CD14-positive monocyte (primary cell): Measurements from ENCODE around the gene ACSM3. TPM values are rescaled to one million over a fixed set of nuclear protein-coding genes. Genes with fewer than 3 reads are reported as not detected.

ENCODE experiments used
- DNase-seq, 3 donors: peaks; one replicate each; pipeline ENCODE4 v3.0.0-alpha.2; 2011 to 2022
- H2AFZ ChIP-seq: 2 replicates; pipeline ENCODE4 v1.6.0; 2012; ENCODE audit warnings: mild to moderate bottlenecking, low read depth, low read length, inconsistent platforms; ENCODE audit not compliant: insufficient read depth, poor library complexity, severe bottlenecking
- H3K27ac ChIP-seq, 2 donors: 1 replicate in 1 of 2; 2 replicates in 1 of 2; pipeline ENCODE4 v1.5.1; 2012 to 2013; ENCODE audit warnings: low read length in 2 of 2, control low read depth in 1 of 2, inconsistent platforms in 1 of 2, low read depth in 1 of 2, mild to moderate bottlenecking in 1 of 2
- H3K27me3 ChIP-seq, 2 donors: one replicate each; pipeline versions ENCODE4 v1.6.0 to v1.6.1; 2011 to 2013; ENCODE audit warnings: low read length in 2 of 2; ENCODE audit not compliant: control insufficient read depth in 2 of 2, insufficient read depth in 2 of 2
- H3K36me3 ChIP-seq, 2 donors: replicated peaks in 1 of 2; 1 replicate in 1 of 2; 2 replicates in 1 of 2; pipeline versions ENCODE4 v1.5.1 to v1.6.1; 2012 to 2013; ENCODE audit warnings: low read length in 2 of 2, control low read depth in 1 of 2, inconsistent platforms in 1 of 2, mild to moderate bottlenecking in 1 of 2; ENCODE audit not compliant: insufficient read depth in 2 of 2, control insufficient read depth in 1 of 2
- H3K4me1 ChIP-seq, 2 donors: 1 replicate in 1 of 2; 2 replicates in 1 of 2; pipeline versions ENCODE4 v1.5.1 to v1.6.1; 2012 to 2013; ENCODE audit warnings: low read length in 2 of 2, control low read depth in 1 of 2, inconsistent platforms in 1 of 2, mild to moderate bottlenecking in 1 of 2, moderate library complexity in 1 of 2; ENCODE audit not compliant: insufficient read depth in 2 of 2, control insufficient read depth in 1 of 2
- H3K4me2 ChIP-seq: replicated peaks from 2 replicates; pipeline ENCODE3; 2012; ENCODE audit warnings: low read length, moderate library complexity, mild to moderate bottlenecking; ENCODE audit not compliant: poor library complexity, severe bottlenecking; ENCODE audit errors: extremely low read depth
- H3K4me3 ChIP-seq, 3 experiments: fragments of 200-600 bp in 1 of 3; sonication (generic) in 1 of 3; replicated peaks in 1 of 3; 1 replicate in 2 of 3; 2 replicates in 1 of 3; pipeline ENCODE4 v1.5.1; 2011 to 2013; ENCODE audit warnings: low read length in 3 of 3, mild to moderate bottlenecking in 3 of 3, control low read depth in 2 of 3, low read depth in 2 of 3, inconsistent platforms in 1 of 3, moderate library complexity in 1 of 3
- H3K79me2 ChIP-seq: 2 replicates; pipeline ENCODE4 v1.6.0; 2012; ENCODE audit warnings: mild to moderate bottlenecking, control low read depth, inconsistent platforms, low read length, moderate library complexity; ENCODE audit not compliant: insufficient read depth
- H3K9ac ChIP-seq: 2 replicates; pipeline ENCODE4 v1.6.0; 2017; ENCODE audit warnings: low read length, mild to moderate bottlenecking; ENCODE audit not compliant: insufficient read depth, poor library complexity, severe bottlenecking
- H3K9me3 ChIP-seq, 2 donors: replicated peaks in 1 of 2; 1 replicate in 1 of 2; 2 replicates in 1 of 2; pipeline versions ENCODE4 v1.5.1 to v1.6.1; 2012 to 2013; ENCODE audit warnings: low read length in 2 of 2, control low read depth in 1 of 2; ENCODE audit not compliant: control insufficient read depth in 1 of 2, insufficient read depth in 1 of 2
- H4K20me1 ChIP-seq: 2 replicates; pipeline ENCODE4 v1.6.0; 2012; ENCODE audit warnings: mild to moderate bottlenecking, low read length, control low read depth, moderate library complexity; ENCODE audit not compliant: insufficient read depth
- H3K27ac Mint-ChIP-seq, 7 donors: one replicate each; pipeline ENCODE4 v1.8.0; 2020; ENCODE audit warnings: mild to moderate bottlenecking in 7 of 7, mixed read lengths in 7 of 7, moderate library complexity in 6 of 7, inconsistent platforms in 2 of 7
- H3K27me3 Mint-ChIP-seq, 3 donors: one replicate each; pipeline ENCODE4 v1.8.0; 2021 to 2022; ENCODE audit warnings: low read depth in 3 of 3, mild to moderate bottlenecking in 3 of 3, mixed read lengths in 3 of 3, moderate library complexity in 3 of 3, inconsistent platforms in 1 of 3
- H3K36me3 Mint-ChIP-seq, 2 donors: one replicate each; pipeline ENCODE4 v1.8.0; 2020; ENCODE audit warnings: mixed read lengths in 2 of 2, inconsistent platforms in 1 of 2, mild to moderate bottlenecking in 1 of 2
- H3K4me1 Mint-ChIP-seq: one replicate; pipeline ENCODE4 v1.8.0; 2020; ENCODE audit warnings: mild to moderate bottlenecking, mixed read lengths
- H3K4me3 Mint-ChIP-seq, 2 donors: one replicate each; pipeline ENCODE4 v1.8.0; 2020; ENCODE audit warnings: mild to moderate bottlenecking in 2 of 2, mixed read lengths in 2 of 2, moderate library complexity in 1 of 2
- H3K9me3 Mint-ChIP-seq, 7 donors: one replicate each; pipeline ENCODE4 v1.8.0; 2020 to 2022; ENCODE audit warnings: mixed read lengths in 7 of 7, mild to moderate bottlenecking in 6 of 7, moderate library complexity in 6 of 7, inconsistent platforms in 2 of 7
- WGBS: methylation state at CpG from one replicate; pipeline ENCODE4 v1.1.5; 2013; ENCODE audit warnings: missing lambda C conversion rate; ENCODE audit not compliant: insufficient coverage; 5-methylcytosine and 5-hydroxymethylcytosine counted together
- intact Hi-C, 2 donors: fragments of 100-400 bp; cut with micrococcal nuclease; formaldehyde crosslinking; loops; one replicate each; pipeline versions ENCODE4 v1.15.0 to v1.15.1; 2023
- polyA plus RNA-seq, 3 donors: library from polyadenylated mRNA; depleted of rRNA in 1 of 3; unstranded in 2 of 3; stranded (reverse) in 1 of 3; fragments of 300-500 nt in 2 of 3; fragments of >200 nt in 1 of 3; fragmentation: Illumina TruSeq in 2 of 3; gene quantifications; 1 replicate in 2 of 3; 2 replicates in 1 of 3; pipeline ENCODE4 v1.2.3, GENCODE V29; 2012 to 2021
- TF ChIP-seq, protein P1 (sequence below): fragments of 200-600 bp; IDR thresholded peaks from one replicate; pipeline ENCODE4 v1.8.0; 2022; ENCODE audit warnings: antibody characterized with exemption, mild to moderate bottlenecking

Gene ACSM3
- polyA plus RNA-seq, 3 donors = 1.6 to 5.1 (median 1.9) TPM

GRCh38 chr16:20734056-20734455 lies 29.8 kb upstream of the ACSM3 start:
- H3K36me3 Mint-ChIP-seq = peaks cover 65 to 68% of the 10 kb centered on the region in 2 donors
- peaks cover 7% of the 10 kb centered on the region for H3K4me1 Mint-ChIP-seq
- H3K27me3 Mint-ChIP-seq = no peaks in the 10 kb centered on the region
- Histone ChIP-seq H4K20me1 (peaks cover 36% of the 10 kb centered on the region), H3K4me1 (peaks cover 0 to 3% of the 10 kb centered on the region in 2 donors), H3K79me2 (peaks cover 23% of the 10 kb centered on the region), H3K4me2 (no peak overlapping the region), H3K9me3 (no peaks in the 10 kb centered on the region), H3K27ac (no peak overlapping the region), H3K36me3 (peaks cover 48 to 87% of the 10 kb centered on the region in 2 donors), H3K4me3 (no peak overlapping the region), H3K9ac (no peak overlapping the region), H2AFZ (no peak overlapping the region), H3K27me3 (no peaks in the 10 kb centered on the region)
- intact Hi-C loops = no loop called here
- TF ChIP-seq, protein P1, sequence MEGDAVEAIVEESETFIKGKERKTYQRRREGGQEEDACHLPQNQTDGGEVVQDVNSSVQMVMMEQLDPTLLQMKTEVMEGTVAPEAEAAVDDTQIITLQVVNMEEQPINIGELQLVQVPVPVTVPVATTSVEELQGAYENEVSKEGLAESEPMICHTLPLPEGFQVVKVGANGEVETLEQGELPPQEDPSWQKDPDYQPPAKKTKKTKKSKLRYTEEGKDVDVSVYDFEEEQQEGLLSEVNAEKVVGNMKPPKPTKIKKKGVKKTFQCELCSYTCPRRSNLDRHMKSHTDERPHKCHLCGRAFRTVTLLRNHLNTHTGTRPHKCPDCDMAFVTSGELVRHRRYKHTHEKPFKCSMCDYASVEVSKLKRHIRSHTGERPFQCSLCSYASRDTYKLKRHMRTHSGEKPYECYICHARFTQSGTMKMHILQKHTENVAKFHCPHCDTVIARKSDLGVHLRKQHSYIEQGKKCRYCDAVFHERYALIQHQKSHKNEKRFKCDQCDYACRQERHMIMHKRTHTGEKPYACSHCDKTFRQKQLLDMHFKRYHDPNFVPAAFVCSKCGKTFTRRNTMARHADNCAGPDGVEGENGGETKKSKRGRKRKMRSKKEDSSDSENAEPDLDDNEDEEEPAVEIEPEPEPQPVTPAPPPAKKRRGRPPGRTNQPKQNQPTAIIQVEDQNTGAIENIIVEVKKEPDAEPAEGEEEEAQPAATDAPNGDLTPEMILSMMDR = no peak
- no peak for DNase-seq
- no peak overlapping the region for H3K27ac Mint-ChIP-seq
- H3K4me3 Mint-ChIP-seq = no peak overlapping the region
- H3K9me3 Mint-ChIP-seq = no peaks in the 10 kb centered on the region
- WGBS = no CpG with 5 or more reads among the region's 3 CpGs

- peaks cover 43% of the 10 kb centered on the region for H4K20me1 ChIP-seq
- no peak overlapping the region for H3K27ac ChIP-seq
- no peaks in the 10 kb centered on the region for H3K27me3 ChIP-seq
- peaks cover 9% of the 10 kb centered on the region for H3K4me1 Mint-ChIP-seq
- no peak overlapping the region for H3K27ac Mint-ChIP-seq
- WGBS = no CpG with 5 or more reads among the region's 3 CpGs
- no peak overlapping the region for H3K4me2 ChIP-seq
- H3K9me3 ChIP-seq = no peaks in the 10 kb centered on the region
- H3K36me3 Mint-ChIP-seq = peaks cover 63 to 70% of the 10 kb centered on the region in 2 donors
- no peak overlapping the region for H2AFZ ChIP-seq
- H3K4me3 ChIP-seq = no peak overlapping the region
- no peaks in the 10 kb centered on the region for H3K27me3 Mint-ChIP-seq
- DNase-seq = no peak
- no peaks in the 10 kb centered on the region for H3K9me3 Mint-ChIP-seq
- no peak overlapping the region for H3K9ac ChIP-seq
- intact Hi-C loops = no loop called here
- TF ChIP-seq, protein P1 = no peak
- no peak overlapping the region for H3K4me3 Mint-ChIP-seq
- H3K79me2 ChIP-seq = peaks cover 30% of the 10 kb centered on the region
- H3K4me1 ChIP-seq = peaks cover 1 to 5% of the 10 kb centered on the region in 2 donors
- peaks cover 48 to 81% of the 10 kb centered on the region in 2 donors for H3K36me3 ChIP-seq
These were observed 29.0 kb upstream of the ACSM3 start for GRCh38 chr16:20734782-20735181.
